Transverse colon (tissue), 4 donors: Measurements from ENCODE around the gene SASH1. TPM values are rescaled to one million over a fixed set of nuclear protein-coding genes. Genes with fewer than 3 reads are reported as not detected.

Source experiments
- DNase-seq: peaks from one replicate; pipeline ENCODE4 v3.0.0-alpha.2; 2019
- H3K27ac ChIP-seq, 4 donors: fragments of 200-600 bp; sonication (generic); 2 replicates each; pipeline ENCODE4 v1.5.1; 2016 to 2018; ENCODE audit warnings: inconsistent platforms in 4 of 4
- H3K27me3 ChIP-seq: fragments of 200-600 bp; sonication (generic); 2 replicates; pipeline ENCODE4 v1.5.1; 2017; ENCODE audit warnings: inconsistent platforms
- H3K36me3 ChIP-seq, 4 donors: fragments of 200-600 bp; sonication (generic); 2 replicates each; pipeline ENCODE4 v1.5.1; 2017 to 2019; ENCODE audit warnings: inconsistent platforms in 4 of 4
- H3K4me1 ChIP-seq, 4 donors: fragments of 200-600 bp; sonication (generic); 2 replicates each; pipeline ENCODE4 v1.5.1; 2017 to 2020; ENCODE audit warnings: inconsistent platforms in 4 of 4
- H3K4me3 ChIP-seq, 4 donors: fragments of 200-600 bp; sonication (generic); 1 replicate in 1 of 4; 2 replicates in 3 of 4; pipeline versions ENCODE4 v1.5.1 to v1.6.1; 2017 to 2019; ENCODE audit warnings: inconsistent platforms in 4 of 4
- H3K9me3 ChIP-seq, 2 donors: fragments of 200-600 bp; sonication (generic); 2 replicates each; pipeline ENCODE4 v1.5.1; 2017 to 2019; ENCODE audit warnings: inconsistent platforms in 2 of 2
- CTCF ChIP-seq, 5 experiments: fragments of 200-600 bp in 3 of 5; fragments of 450-650 bp in 2 of 5; sonication (generic) in 3 of 5; IDR thresholded peaks; 1 replicate in 2 of 5; 2 replicates in 3 of 5; pipeline ENCODE4 v1.5.1; 2016 to 2017; ENCODE audit warnings: antibody characterized with exemption in 5 of 5, inconsistent platforms in 3 of 5, mild to moderate bottlenecking in 2 of 5, moderate library complexity in 1 of 5
- EP300 ChIP-seq: sonication (generic); formaldehyde crosslinking; IDR thresholded peaks from one replicate; pipeline ENCODE4 v1.6.1; 2017; ENCODE audit warnings: antibody characterized with exemption, low read depth
- POLR2A ChIP-seq: fragments of 450-650 bp; IDR thresholded peaks from one replicate; pipeline ENCODE4 v1.6.1; 2016; ENCODE audit warnings: antibody characterized with exemption, mild to moderate bottlenecking, moderate library complexity
- POLR2AphosphoS5 ChIP-seq, 3 donors: sonication (generic); formaldehyde crosslinking; IDR thresholded peaks; one replicate each; pipeline ENCODE4 v1.6.1; 2016; ENCODE audit warnings: antibody characterized with exemption in 3 of 3
- WGBS, 2 donors: methylation state at CpG; one replicate each; pipeline ENCODE4 v1.1.5; 2018; ENCODE audit warnings: low coverage in 1 of 2; 5-methylcytosine and 5-hydroxymethylcytosine counted together
- in situ Hi-C, 4 donors: fragments of 200-750 bp; cut with MboI; loops; one replicate each; pipeline versions ENCODE4 v1.15.0 to v1.15.1; 2017; ENCODE audit warnings: low sequenced_read_pairs in 3 of 4, low pct_ligation_motif_present in 1 of 4, low pct_unique_long_range_greater_than_20kb in 1 of 4
- intact Hi-C: fragments of 100-400 bp; cut with DNase I; formaldehyde crosslinking; loops from one replicate; pipeline ENCODE4 v1.15.1; 2023; ENCODE audit warnings: low total_unique reads
- total RNA-seq, 4 donors: library from RNA; depleted of rRNA; stranded (reverse); fragments of >200 nt; gene quantifications; one replicate each; pipeline ENCODE4 v1.1.0, GENCODE V29; 2016

Gene SASH1
- total RNA-seq, 4 donors from 2014 or later: 16.5 to 71.6 (median 28.7) TPM

DNA sequence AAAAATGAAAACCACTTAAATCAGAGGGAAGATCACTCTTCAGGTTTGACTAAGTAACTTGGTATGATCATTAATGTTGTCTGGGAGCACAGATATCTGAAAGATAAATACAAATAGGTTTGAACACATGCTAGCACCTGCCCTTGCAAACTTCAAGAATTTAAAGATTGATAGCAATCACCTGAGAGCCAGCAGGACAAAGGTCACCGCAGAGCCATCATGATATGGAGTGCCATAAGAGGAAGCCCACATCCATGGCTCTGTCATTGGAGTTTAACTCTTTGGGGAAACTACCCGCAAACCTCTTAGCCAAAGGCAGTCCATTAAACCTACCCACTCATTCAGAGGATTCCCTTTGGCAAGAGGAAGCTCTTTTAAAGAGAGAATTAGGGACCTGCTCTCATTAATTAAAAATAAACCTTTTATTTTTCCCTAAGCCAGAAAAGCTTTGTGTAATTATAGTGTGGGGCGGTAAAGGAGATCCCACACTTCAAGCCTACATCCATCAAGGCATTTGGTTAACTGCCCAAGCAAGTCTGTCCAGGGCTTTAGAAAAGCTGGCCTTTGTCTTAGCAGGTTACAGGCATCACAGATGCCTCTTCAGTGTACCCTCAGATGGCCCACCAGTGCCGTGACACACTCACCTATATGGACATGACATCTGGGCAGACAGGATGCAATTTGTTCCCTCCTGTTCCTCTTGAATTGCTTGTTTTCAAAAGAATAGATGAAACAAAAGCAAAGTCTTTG is 73.0 kb downstream of the SASH1 start:
- intact Hi-C loops: no loop called here
- no peak for DNase-seq
- TF ChIP-seq POLR2A: no peak

GRCh38 chr6:148416330-148416965 is 73.8 kb downstream of the SASH1 start:
- Histone ChIP-seq H3K27me3 (no peaks in the 10 kb centered on the region), H3K27ac (no peak overlapping the region), H3K4me3 (no peak overlapping the region), H3K9me3 (no peaks in the 10 kb centered on the region), H3K36me3 (no peaks in the 10 kb centered on the region), H3K4me1 (peaks cover 0 to 18% (median 0%) of the 10 kb centered on the region in 4 donors)
- no peak for DNase-seq
- WGBS, 2 donors: 73 to 78% methylated on average over 3 to 7 of the region's 7 CpGs
- TF ChIP-seq POLR2AphosphoS5 (IDR thresholded peaks at IDR 0.05) (no peak), CTCF (IDR thresholded peaks at IDR 0.05) (no peak), EP300 (no peak), POLR2A (no peak)
- intact Hi-C loops: no loop called here
- in situ Hi-C loops: no loop called here

More for the DNA sequence above, 73.0 kb downstream of the SASH1 start:
- Histone ChIP-seq H3K36me3 (no peaks in the 10 kb centered on the region), H3K4me3 (no peak overlapping the region), H3K9me3 (no peaks in the 10 kb centered on the region), H3K4me1 (peaks cover 0 to 18% (median 0%) of the 10 kb centered on the region in 4 donors), H3K27ac (no peak overlapping the region), H3K27me3 (no peaks in the 10 kb centered on the region)
- 82 to 84% methylated on average over 2 to 4 of the region's 4 CpGs for WGBS, 2 donors
- in situ Hi-C loops: no loop called here

DNA sequence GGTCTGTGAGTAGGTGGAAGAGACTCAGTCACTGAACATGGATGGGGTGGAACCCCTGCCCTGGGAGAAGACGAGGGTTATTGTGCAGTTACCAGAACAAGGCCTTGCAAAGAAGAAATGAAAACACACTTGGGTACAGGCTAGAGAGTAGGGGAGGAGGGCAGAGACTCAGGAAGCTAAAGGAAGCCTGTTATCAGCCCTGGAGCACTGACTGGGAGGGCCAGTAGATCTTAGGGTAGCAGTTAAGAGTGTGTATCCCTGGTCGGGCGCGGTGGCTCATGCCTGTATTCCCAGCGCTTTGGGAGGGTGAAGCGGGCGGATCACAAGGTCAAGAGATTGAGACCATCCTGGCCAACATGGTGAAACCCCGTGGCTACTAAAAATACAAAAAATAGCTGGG is 74.4 kb downstream of the SASH1 start:
- no peak for DNase-seq
- no peak overlapping the region for H3K27ac ChIP-seq
- H3K9me3 ChIP-seq: no peaks in the 10 kb centered on the region
- no peak for TF ChIP-seq POLR2A
- no peak for TF ChIP-seq CTCF (IDR thresholded peaks at IDR 0.05)
- TF ChIP-seq POLR2AphosphoS5 (IDR thresholded peaks at IDR 0.05): no peak
- TF ChIP-seq EP300: no peak
- intact Hi-C loops: no loop called here
- H3K36me3 ChIP-seq: no peaks in the 10 kb centered on the region
- no peaks in the 10 kb centered on the region for H3K27me3 ChIP-seq
- peaks cover 0 to 18% (median 0%) of the 10 kb centered on the region in 4 donors for H3K4me1 ChIP-seq
- no peak overlapping the region for H3K4me3 ChIP-seq
- 94% methylated on average over 8 of the region's 8 CpGs; no CpG with 5 or more reads in 1 of the 2 donors for WGBS, 2 donors
- in situ Hi-C loops: no loop called here

GRCh38 chr6:148419430-148419829 is 76.8 kb downstream of the SASH1 start:
- 71 to 72% methylated on average over 5 of the region's 5 CpGs for WGBS, 2 donors
- Histone ChIP-seq H3K27me3 (no peaks in the 10 kb centered on the region), H3K4me1 (peaks cover 0 to 15% (median 0%) of the 10 kb centered on the region in 4 donors), H3K9me3 (no peaks in the 10 kb centered on the region), H3K36me3 (no peaks in the 10 kb centered on the region), H3K27ac (no peak overlapping the region), H3K4me3 (no peak overlapping the region)
- intact Hi-C loops: no loop called here
- no peak for DNase-seq
- in situ Hi-C loops: no loop called here
- TF ChIP-seq CTCF (IDR thresholded peaks at IDR 0.05) (no peak), EP300 (no peak), POLR2A (no peak), POLR2AphosphoS5 (IDR thresholded peaks at IDR 0.05) (no peak)
